ENCODE measurements around the gene RETREG2.
"Not testable (repeated sequence)": the region's sequence is repeated elsewhere in the genome, so short reads cannot be mapped to it uniquely, and the experiment has no call there.

Gene RETREG2

DNA sequence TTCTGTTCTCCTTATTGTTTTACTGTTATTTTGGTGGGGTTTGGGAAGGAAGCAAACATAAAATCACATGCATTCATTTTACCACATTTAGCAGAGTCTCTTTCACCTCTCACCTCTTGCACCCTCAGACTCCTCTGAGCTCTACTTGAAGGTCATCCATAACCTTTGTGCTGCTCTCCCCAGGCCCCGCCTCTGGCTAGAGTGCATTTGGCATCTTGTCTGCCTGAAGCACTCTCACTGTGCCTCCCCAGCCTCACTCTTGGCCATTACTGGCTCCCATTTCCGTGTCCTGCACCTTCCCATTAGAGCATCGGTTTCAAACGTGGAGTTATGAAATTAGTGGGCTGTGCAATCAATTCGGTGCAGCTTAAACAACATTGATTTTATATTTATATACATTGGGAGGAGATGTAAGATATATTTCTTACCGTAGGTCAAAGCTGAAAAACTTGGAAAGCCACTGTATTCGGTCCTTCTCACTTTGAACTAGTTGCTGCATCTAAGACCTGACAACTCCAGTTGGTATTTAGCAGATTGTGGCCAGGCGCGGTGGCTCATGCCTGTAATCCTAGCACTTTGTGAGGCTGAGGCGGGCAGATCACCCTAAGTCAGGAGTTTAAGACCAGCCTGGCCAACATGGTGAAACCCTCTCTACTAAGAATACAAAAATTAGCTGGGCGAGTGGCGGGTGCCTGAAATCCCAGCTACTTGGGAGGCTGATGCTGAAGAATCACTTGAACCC, 21.6 kb downstream of the RETREG2 start:
- DNase-seq: no peak

DNA sequence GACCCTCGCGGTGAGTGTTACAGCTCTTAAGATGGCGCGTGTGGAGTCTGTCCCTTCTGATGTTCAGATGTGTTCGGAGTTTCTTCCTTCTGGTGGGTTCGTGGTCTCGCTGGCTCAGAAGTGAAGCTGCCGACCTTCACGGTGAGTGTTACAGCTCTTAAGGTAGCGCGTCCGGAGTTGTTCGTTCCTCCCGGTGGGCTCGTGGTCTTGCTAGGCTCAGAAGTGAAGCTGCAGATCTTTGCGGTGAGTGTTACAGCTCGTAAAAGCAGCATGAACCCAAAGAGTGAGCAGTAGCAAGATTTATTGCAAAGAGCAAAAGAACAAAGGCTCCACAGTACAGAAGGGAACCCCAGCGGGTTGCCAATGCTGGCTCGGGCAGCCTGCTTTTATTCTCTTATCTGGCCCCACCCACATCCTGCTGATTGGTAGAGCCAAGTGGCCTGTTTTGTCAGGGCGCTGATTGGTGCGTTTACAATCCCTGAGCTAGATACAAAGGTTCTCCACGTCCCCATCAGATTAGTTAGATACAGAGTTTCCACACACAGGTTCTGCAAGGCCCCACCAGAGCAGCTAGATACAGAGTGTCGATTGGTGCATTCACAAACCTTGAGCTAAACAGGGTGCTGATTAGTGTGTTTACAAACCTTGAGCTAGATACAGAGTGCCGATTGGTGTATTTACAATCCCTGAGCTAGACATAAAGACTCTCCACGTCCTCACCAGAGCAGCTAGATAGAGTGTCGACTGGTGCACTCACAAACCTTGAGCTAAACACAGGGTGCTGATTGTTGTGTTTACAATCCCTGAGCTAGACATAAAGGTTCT, 22.6 kb downstream of the RETREG2 start:
- peak in 2 of 6 experiments; percentile 30 to 41 for DNase-seq

DNA sequence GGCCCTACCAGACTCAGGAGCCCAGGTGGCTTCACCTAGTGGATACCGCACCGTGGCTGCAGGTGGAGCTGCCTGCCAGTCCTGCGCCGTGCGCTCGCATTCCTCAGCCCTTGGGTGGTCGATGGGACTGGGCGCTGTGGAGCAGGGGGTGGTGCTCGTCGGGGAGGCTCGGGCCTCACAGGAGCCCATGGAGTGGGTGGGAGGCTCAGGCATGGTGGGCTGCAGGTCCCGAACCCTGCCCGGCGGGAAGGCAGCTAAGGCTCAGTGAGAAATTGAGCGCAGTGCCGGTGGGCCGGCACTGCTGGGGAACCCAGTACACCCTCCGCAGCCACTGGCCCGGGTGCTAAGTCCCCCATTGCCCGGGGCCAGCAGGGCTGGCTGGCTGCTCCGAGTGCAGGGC, 23.3 kb downstream of the RETREG2 start:
- DNase-seq: not testable (repeated sequence)

DNA sequence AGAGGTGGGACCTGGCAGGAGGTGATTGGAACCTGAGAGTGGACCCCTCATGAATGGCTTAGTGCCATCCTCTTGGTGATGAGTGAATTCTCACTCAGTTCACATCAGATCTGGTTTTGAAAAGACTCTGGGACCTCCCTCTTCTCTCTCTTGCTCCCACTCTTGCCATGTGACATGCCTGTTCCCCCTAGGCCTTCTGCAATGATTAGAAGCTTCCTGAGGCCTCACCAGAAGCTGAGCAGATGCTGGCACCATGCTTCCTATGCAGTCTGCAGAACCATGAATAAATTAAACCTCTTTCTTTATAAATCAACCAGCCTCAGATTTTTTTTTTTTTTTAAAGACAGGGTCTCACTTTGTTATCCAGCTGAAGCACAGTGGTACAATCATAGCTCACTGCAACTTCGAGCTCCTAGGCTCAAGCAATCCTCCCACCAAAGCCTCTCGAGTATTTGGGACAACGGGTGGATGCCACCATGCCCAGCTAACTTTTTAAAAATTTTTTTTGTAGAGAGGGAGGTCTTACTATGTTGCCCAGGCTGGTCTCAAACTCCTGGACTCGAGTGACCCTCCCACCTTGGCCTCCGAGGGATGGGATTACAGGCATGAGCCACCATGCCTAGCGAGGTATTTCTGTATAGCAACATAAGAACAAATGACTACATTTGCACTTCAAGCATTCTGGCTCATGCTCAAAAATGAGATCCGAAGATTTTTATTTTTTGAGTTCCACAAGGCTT, 26.5 kb downstream of the RETREG2 start:
- no peak for DNase-seq

DNA sequence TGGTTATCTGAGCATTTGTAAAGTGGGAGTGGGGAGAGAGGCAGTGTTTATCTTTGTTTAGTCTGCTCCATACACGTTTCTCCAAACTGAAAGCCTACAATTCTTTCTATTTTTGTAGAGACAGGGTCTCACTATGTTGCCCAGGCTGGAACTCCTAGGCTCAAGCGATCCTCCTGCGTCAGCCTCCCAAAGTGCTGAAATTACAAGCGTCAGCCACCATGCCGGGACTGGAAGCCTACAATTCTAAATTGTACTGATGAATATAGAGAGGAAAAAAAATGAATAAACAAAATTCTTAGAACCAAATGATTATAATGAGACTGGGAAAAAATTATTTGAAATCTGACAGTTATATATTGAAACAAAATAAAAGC, 27.1 kb downstream of the RETREG2 start:
- DNase-seq: no peak

DNA sequence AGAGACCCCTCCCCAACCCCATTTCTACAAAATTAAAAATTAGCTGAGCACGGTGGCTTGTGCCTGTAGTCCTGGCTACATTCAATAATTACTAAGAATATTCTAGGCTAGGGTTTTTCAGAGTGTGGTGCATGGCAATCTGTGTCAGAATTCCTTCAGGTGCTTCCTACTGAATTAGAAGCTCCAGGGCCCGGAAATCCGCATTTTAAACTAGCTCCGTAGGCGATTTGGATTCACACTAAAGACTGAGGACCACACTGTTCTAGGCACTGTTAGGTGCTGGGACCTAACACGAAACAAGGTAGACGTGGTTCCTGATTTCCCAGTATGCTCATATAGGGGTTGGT, 27.9 kb downstream of the RETREG2 start:
- DNase-seq: no peak

DNA sequence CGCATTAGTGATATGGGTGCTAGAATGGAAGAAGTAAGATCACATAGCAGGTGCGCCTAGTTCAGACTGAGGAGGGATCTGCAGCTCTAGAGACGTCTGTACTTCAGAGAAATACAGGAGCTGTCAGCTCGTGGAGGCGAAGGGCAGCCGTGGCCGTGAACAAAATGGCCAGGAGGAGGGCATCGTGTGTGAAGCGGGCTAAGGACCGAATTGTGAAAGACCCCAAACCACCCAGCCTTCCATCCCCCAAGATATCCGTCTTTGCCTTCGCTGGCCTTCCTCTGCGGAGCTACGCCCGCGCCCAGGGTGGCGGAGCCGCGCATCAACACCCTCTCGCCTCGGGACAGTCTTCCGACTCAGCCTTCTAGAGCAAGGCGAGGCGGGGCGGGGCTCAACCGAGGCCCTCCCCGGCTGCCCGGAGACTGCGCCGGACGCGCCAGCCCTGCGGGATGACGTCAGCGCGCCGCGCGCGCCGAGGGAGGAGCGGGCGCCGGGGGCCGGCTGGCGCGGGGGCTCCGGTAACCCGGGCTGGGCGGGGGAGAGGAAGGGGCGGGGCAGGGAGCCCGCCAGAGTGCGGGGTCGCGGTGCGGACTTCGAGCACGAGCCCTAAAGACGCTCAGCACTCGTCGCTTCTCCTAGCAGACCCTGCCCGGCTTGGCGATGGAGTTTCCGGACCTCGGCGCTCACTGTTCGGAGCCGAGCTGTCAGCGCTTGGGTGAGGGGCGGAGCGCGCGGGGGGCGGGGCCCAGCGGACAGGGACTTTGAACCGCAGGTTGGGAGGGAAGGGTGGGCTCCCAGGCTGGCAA, 28.5 kb downstream of the RETREG2 start, which contains the start of gene ZFAND2B:
ZFAND2B (plus strand) TSS at position 455 of the 806 bp plus-strand sequence; CDS start at position 661, 206 bp downstream.
- DNase-seq: peak; percentile 90 to 98 (median 94)

DNA sequence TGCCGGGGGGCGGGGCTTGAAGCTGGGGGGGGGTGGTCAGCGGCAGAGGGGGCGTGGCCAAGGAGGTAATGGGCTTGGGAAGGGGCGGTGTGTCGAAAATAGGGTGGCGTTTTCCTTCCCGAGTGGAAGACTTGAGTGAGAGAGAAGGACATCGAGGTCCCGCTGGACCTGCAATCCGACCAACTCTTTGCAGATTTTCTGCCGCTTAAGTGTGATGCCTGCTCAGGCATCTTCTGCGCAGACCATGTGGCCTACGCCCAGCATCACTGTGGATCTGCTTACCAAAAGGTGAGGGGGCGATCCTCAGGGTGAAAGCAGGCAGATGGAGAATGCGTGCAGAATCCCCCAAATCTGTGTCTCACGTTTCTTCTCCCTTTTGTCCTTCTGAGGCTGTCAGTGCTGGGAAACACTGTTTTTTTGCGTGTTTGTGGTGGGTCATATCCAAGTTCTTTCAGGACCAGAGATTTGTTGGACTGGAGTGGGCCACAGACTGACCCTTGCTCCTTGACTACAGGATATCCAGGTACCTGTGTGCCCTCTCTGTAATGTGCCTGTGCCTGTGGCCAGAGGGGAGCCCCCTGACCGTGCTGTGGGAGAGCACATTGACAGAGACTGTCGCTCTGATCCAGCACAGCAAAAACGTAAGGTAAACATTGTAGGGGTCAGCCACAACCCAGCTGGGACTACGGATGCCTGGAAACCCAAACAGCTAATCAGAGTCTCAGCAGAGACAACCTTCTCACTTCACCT, 29.2 kb downstream of the RETREG2 start:
- DNase-seq: no peak

DNA sequence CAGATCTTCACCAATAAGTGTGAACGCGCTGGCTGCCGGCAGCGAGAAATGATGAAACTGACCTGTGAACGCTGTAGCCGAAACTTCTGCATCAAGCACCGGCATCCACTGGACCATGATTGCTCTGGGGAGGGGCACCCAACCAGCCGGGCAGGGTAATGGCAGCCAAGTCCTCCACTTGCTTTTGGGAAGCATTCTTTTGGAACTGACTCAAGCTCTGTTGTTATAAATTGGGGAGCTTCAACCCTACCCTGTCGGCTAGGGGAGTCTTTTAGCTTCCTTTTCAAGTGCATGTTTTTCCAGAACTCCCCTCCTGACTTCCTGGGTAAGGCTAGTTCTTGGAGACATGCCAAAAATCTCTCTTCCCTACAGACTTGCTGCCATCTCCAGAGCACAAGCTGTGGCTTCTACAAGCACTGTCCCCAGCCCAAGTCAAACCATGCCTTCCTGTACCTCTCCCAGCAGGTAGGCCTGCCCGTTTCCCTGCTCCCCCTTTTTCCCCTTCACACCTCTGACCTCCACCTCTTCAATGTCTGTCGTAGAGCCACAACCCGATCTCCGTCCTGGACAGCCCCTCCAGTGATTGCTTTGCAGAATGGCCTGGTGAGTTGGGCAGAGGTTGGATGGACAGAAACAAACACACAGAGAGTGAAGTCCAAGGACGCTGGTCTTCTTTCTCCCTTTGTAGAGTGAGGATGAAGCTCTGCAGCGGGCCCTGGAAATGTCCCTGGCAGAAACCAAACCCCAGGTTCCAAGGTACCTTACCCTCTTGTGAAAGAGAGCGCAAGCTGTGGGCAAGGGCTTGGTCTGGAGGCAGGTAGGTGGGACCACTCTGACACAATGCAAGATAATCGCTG, 30.0 kb downstream of the RETREG2 start:
- no peak for DNase-seq

DNA sequence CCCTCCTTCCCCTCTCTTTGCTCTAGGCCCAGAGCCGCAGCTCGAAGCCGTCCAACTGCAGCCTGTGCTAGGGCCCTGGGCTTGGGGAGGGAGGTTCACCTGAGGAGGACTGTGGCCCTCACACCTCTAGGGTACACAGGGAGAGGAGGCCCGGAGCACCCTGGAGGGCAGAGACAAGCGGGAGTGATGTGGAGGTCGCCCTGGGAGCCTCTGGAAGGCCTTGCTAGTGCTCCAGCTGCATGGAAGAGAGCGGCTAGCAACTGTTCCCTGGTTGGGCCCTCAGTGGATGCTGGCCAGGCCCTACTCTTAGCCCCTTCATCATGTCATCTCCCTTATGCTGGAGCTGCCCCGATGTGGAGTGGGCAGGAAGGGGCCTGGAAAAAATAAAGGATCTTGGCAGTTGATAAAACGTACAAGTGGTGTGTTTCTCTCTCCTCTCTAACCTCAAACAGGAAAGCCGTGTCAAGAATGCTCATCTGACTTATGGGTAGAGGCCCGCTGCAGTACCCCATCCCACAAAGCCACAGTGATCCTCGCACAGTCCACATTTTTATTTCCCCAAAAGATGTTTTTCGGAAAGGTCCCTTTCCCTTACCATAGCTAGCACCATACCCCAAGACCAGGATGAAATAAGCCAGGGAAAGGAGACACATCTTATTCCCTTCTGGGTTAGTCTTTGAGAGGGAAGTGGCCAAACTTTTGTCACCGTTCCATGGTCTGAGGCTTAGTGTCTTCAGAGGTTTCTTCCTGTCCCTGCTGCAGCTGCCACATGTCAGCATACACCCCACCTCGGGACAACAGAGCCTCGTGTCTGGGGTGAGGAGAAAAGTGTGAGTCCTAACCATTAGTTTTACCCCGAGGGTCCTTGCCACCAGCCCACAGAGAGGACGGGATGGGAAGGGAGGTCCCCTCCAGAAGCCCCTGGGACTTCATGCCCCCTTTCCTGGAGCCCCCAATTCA, 31.4 kb downstream of the RETREG2 start:
- no peak for DNase-seq

DNA sequence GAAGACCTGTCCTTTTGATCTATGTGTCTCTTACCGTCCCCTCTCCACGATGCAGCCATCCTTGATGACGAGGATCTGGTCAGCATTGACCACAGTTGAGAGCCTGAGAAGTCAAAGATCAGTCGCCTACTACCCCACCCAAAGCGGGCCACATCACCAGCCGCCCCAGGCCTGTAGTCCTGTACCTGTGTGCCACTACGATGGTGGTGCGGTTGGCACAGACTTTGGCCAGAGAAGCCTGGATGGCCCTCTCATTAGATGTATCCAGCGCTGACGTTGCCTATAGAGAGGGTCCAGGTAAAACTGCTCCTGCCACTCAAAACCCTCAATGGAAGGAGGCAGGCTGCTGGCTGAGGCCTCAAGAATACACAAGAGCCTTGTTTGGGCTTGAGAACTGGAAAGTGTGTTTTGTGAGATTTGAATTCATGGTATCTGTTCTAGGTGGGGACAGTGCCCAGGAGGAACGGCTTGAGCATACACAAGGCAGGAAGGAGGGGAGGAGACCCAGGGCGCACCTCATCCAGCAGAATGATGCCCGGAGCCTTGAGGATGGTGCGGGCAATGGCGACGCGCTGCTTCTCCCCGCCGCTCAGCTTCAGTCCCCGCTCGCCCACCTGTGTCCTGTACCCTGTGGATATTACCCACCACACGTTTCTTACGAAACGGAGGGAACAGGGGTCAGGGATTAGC, 32.3 kb downstream of the RETREG2 start:
- no peak for DNase-seq

DNA sequence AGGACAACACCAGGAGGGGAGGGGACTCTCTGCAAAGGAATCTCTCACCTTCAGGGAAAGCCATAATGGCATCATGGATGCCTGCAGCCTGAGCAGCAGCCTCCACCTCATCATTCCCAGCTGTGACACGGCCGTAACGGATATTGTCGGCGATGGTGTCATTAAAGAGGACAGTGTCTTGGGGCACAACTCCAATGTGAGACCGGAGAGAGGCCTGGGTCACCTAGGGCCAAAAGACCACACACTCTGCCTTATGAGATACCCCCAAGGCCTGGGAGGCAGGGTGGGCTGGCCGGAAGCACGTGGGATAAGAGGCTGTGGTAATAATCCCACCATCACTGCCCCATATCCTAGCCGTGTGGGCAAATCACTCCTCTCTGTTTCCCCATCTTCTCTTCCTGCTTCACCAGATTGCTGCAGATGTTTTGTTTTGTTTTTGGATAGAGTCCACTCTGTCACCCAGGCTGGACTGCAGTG, 32.8 kb downstream of the RETREG2 start:
- DNase-seq: no peak

DNA sequence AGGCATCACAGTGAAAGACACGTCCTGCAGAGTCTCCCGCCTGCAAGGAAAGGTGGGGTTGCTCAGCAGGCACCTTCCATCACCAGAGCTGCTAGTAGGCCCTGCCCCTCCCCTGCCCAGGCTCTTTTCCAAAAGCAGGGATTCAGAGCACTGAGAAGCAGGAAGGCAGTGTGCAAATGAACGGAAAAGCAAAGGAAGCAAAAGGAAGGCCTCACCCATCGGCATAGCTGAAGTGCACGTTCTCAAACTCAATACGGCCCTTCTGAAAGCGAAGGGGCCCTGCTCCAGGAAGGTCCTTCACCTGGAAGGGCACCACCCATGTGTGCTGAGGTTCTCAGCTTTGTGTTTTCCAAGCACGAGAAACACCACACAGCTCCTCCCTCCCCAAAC, 34.9 kb downstream of the RETREG2 start:
- no peak for DNase-seq

DNA sequence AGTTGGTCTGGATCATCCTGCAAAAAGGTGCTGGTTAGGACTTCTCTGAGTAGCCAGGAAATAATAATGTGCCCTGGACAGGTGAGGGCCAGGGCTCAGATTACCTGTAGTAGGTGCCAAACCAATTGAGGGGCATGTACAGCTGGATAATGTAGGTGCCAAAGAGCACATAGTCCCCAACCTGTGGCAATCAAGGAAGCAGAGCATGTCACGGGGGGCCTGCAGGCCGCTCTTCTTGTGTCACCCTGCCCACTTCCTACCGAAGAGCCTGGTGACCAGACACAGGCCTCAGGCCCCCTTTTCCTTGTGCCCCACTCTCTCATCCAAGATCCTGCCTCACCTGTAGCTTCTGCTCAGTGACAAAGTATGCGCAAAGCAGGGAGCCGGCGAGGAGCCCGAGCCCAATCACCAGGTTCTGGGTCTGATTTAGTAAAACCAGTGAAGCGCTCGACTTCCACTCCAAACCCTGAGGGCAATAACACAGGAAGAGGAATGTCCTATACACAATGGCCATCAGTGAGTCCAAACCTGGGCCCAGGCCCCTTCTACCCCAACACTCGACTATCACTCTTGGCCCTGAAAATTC, 35.5 kb downstream of the RETREG2 start:
- no peak for DNase-seq

DNA sequence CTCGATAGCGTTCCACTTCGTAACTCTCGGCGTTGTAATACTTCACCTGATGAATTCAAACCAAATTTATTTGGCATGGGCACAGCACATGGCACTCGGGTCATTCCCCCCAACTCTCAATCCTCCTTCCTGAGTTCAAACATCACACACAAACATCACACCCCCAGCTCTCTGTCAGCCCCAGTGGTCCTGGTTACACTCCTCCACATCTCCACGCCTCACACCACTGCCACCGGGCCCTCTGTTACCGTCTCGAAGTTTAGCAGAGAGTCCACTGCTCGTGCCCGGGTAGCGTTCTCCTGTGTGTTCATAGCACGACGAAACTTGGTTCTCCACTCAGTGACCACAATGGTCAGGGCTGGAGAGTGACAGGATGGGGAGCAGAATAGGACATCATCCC, 36.1 kb downstream of the RETREG2 start:
- no peak for DNase-seq

DNA sequence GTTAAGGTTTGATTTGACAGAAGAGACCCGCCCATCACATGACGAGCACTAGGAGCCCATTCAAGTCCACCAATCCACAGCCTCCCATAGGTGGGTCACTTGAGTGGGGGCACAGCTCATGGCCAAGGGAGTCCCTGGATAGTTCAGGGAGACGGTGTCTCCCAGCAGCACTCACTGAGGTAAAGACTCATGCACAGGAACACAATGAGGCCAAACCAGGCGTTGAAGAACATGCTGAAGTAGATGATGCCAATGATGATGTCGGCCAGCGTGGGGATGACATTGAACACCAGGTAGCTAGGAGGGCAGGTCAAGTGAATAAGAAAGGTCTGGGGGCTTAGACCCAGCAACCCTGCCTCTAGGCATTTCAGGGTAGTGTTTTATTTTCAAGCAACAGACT, 36.7 kb downstream of the RETREG2 start:
- no peak for DNase-seq

DNA sequence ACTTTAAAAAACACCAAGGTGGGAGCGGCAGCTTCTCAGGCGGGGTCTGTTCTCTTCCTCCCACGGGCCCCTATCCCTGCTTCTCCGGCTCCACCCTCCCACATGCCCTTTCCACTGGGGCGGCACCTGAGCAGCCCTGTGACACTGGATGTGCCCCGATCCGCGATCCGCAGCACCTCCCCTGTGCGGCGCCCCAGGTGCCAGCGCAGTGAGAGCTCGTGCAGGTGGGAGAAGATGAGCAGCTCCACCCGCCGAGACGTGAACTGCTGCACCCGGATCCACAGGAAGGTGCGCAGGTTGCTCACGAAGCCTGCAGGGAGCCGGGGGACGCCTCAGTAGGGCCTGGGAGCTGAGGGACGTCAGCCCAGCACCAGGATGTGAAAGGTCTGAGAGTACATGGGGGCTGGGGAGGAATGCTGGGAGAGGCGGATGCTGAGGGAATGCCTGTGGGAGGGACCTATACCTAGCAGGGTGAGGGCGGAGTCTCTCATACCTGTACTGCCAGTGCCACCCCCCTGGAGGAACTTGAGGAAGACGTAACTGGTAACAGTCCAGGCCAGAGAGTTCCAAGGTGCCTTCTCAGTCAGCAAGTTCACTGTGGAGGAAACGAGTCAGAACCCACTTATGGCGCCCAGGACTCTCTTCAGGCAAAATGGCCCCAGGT, 37.9 kb downstream of the RETREG2 start:
- no peak for DNase-seq

DNA sequence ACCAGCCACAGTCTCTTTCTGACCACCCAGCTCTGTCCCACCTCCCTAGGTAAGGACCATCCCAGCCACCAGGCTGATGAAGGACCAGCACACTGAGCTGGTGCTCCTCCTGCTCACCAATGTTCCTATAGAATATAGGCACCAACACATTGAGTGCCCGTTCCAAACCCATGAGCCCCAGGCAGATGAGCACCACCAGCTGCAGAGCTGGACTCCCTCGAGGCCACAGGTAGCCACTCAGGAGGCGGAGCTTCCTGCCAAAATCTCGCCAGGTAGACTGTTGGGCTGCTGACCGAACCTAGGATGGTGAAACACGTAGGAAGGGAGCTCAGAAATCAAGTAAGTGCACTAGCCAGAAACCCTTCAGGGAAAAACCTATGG, 38.5 kb downstream of the RETREG2 start:
- DNase-seq: no peak

All from stimulated activated naive CD4-positive, alpha-beta T cell (primary cell).